Fibroblast of peridontal ligament (primary cell): ENCODE measurements around the gene TNS2.
"Not testable (repeated sequence)": the region's sequence is repeated elsewhere in the genome, so short reads cannot be mapped to it uniquely, and the experiment has no call there.

Source experiments
- DNase-seq: peaks from one replicate; pipeline ENCODE4 v3.0.0-alpha.2; 2010; ENCODE audit errors: extremely low read depth

The TNS2 gene

DNA sequence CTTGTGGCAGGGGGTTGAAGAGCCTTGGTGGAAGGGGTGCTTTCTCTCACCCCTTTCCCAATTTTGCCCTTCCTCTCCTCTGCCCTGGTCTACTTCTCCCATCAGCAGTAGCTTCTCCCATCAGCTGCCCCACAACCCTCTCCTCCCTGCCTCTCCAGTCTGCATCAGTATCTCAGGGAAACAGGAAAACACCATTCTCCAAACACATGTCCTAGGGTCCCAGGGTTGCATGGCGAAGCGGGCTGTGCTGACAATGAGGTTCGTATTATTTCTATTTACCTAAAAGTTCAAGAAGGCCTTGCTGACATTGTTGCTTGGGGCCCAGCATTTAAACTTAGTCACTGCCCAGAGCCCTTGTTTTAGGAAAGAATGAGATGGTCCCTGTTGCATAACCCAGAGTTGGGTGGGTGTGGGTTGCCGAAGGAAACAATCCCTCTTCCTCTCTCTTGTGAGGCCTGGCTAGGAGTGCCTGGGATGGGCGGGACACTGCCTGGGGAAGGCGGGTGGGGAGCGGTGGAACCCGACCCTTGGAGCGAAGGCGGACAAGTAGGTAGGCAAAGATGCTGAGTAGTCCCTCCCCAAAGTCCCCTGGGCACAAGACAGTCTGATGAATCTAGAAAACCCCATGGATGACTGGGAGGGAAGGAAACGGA lies 46.4 kb downstream of the TNS2 start:
- peak; percentile 94 for DNase-seq

DNA sequence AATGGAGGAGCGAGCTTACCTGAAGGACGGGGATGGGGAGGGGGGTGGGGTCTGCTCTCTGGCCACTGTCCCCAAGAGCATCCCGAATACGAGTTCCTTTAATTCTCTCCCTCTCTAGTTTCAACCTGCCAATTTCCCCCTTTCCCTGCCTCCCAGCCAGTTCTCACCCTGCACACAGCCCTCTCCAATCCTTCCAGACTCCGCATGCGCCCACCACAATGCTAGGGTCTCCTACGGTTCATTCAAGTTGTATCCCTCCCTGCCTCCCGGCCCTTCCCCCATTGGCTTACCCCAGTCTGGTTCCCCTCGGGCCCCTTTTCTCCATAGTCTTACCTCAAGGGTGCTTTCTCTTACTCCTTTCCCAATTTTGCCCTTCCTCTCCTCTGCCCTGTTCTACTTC lies 46.9 kb downstream of the TNS2 start:
- no peak for DNase-seq

DNA sequence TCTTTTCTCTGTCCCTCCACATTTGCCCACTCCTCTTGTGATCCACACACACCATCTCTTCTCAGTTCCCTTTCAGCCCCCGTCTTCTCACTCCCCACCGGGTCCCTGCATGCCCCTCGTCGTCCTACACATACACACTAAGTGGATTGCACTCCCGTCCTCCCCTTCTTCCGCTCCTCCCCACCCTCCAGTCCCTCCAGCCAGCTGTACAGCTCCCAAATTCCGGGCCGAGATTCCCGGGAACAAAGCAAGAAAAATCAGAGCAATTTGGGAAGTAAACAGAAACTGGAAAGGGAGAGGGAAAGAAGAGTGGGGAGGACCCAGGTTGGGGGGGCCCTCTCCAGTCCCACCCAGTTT lies 47.3 kb downstream of the TNS2 start:
- DNase-seq, result peak; percentile 54

DNA sequence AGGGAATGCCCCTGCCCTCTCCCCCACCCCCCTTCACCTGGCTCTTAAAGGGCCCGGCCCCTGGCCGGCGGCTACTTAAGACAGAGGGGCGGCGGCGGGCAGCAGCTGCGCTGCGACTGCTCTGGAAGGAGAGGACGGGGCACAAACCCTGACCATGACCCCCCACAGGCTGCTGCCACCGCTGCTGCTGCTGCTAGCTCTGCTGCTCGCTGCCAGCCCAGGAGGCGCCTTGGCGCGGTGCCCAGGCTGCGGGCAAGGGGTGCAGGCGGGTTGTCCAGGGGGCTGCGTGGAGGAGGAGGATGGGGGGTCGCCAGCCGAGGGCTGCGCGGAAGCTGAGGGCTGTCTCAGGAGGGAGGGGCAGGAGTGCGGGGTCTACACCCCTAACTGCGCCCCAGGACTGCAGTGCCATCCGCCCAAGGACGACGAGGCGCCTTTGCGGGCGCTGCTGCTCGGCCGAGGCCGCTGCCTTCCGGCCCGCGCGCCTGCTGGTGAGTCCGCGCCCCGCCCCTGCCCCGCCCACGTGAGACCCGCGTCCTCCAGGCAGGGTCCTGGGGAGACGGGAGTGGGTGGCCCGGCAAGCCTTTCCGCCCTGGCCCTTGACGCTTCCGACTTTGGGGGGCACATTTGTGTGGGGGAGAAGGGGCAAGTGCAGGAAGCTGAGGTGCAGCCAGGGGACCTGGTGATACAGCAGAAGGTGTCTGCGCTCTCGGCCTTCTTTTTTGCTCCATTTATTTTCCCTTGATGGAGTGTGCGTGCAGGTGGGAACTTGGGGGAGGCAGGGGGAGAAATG lies 47.9 kb downstream of the TNS2 start, which contains the start of gene IGFBP6:
TSS of gene IGFBP6 (plus strand) at position 104 of the 790 bp plus-strand sequence. CDS start at position 155, 51 bp downstream.
- DNase-seq, result peak; percentile 29

DNA sequence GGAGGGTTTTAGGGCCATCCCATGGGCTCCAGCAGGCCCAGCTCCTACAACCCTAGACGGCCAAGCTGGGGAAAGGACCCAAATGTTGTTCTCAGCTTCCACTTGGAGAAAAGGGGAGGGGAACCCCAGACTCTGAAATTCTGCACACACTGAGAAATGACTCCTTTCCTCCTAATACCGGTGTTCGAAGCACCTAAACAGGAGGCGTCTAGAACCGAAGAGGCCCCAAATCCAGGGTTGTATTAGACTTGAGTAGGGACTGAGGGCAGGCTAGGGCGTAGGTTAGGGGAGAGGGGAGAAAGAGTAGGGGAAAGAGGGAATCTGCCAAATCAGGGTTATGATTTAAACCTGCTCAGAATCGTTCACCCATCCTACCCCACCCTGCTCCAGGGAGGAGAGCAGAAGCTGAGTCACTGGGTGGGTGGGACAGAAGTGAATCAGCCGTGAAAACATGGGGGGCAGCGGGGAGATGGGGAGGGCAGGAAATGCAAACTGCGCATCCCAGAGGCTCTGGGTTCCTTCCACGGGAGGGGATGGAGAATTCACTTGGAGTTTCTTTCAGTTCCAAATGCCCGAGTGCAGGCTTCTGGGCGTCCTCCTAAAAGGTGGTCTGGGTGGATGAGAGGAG lies 48.6 kb downstream of the TNS2 start:
- peak; percentile 74 for DNase-seq

DNA sequence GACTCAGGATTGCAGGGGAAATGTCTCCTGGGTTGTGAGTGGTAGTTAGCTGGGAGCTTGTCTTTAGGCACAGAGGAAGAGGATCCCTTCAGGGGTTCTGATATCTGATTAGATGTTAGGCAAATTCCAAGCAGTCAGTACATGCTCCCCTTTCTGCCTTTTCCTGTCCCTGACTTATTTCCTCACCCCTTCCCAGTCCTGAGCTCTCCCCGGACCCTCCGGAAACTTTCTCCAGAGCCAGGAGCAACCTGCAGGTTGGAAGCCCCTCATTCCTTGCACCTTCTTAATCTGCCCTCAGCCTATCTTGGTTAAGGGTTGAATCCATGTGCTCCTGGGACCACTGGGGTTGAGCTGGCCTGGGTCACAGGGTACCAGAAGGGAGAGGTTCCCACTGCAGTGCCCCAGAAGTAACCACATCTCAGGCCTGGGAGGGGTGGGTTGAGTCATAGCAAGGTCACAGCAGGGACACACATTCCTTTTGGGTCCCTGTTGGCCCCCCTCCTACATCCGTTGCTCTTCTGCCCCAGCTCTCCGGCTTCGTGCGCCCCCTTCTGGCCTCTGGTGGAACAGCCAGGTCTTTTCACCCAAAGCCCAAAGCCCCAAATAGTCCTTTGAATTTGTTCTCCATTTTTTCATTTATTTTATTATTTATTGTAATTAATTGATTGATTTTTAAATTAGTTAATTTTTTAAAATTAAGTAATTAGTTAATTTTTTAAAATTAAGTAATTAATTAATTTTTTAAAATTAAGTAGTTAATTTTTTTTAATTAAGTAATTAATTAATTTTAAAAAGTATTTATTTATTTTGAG lies 49.4 kb downstream of the TNS2 start:
- DNase-seq, result peak; percentile 97

DNA sequence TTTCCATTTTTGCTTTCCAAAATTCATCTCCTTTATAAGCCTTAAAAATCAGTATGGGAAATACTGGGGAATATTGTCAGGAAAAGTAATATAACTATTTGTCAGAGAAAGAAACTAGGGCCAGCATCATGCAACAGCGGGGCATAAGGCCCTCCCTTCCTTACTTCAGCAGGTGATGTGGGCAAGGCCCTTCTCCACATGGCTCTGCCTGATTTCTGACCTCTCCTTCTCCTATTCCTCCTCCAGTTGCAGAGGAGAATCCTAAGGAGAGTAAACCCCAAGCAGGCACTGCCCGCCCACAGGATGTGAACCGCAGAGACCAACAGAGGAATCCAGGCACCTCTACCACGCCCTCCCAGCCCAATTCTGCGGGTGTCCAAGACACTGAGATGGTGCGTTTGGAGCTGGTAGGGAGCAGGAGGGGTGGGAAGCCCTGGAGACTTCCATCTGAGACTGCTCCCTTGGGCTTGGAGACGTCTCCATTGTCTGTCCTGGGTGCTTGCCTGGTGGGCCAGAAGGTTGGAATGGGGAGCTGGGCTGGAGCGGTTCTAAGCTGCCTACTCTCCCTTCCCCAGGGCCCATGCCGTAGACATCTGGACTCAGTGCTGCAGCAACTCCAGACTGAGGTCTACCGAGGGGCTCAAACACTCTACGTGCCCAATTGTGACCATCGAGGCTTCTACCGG lies 50.7 kb downstream of the TNS2 start:
- DNase-seq, result no peak

DNA sequence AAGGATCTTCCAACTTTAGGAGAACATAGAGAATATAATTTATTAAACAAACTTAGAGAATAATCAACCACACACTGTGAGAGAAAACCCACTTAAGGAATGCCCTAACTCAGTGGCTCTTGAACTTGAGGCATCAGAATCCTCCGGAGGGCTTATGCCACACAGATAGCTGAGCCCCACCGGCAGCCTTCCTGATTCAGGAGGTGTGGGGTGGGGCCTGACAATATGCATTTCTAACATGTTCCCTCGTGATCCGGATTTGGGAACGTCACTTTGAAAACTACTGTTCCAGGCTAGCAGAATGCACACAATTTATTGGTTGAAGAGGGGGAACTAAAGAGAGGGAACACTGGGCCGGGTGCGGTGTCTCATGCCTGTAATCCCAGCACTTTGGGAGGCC lies 51.4 kb downstream of the TNS2 start:
- DNase-seq, result no peak

DNA sequence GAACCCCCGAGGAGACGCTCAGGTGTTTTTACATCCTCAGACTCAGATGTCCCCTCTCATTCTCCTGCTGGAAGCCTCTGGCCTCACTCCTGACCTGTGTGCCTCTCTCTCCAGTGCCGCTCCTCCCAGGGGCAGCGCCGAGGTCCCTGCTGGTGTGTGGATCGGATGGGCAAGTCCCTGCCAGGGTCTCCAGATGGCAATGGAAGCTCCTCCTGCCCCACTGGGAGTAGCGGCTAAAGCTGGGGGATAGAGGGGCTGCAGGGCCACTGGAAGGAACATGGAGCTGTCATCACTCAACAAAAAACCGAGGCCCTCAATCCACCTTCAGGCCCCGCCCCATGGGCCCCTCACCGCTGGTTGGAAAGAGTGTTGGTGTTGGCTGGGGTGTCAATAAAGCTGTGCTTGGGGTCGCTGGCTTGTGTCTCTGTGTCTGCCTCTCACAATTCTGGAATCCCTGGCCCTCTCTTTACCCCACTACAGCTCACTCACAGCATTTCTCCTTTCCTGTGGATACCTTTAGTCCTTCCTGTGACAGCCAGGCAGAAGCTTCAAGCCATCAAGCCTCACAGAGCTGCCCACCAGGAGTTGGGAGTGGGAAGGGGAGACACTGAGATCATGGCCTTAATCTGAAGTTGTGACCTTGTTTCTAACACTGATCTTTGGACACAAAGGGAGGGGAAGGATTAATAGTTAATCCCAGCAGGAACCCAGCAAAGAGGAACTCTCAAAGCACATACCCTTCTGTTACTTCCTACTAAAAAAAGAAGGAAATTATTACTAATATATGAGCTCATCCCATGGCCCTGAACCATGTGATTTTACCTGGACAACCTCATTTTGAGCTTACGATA lies 52.3 kb downstream of the TNS2 start:
- no peak for DNase-seq

DNA sequence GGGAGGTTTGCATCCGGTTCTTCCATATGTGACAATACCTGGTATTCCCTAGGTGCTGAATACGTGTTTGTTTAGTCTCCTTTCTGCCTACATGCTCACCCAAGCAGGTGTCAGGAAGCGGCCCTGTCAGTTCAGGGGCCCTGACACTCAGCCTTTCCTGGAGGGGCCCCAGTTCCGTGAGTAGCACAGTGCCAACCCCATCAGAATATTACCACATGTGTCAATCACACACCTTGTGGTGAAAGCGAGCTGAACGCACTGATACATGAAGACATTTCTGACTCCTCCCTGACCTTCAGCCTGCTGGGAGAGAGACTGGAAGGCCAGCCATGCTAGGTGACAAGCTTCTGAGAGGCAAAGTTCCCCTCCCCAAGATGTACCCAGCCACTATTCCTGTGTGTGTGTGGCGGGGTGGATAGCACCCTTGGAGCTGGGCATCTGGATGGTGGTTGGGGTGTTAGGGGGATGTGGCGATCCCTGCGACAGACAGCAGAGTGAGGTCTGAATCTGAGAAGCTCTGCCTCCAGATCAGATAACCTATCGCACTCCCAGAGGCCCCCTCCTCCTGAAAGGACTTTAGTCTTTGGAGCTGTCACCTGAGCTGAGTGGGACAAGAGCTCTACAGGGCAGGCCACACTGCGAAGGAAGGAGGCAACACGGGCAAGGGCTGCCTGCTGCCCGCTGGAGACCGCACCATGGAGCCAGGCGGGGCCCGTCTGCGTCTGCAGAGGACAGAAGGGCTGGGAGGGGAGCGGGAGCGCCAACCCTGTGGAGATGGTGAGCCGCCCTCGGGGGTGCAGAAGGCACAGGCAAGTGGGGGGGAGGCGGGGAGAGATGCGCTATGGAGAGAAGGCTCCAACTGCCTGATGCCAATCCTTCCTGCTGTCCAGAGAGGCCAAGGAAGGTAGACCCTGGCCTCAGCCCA lies 53.3 kb downstream of the TNS2 start, which contains the start of gene SOAT2:
TSS of gene SOAT2 (plus strand) at position 604 of the 925 bp plus-strand sequence. CDS start at position 696, 92 bp downstream.
- no peak for DNase-seq

DNA sequence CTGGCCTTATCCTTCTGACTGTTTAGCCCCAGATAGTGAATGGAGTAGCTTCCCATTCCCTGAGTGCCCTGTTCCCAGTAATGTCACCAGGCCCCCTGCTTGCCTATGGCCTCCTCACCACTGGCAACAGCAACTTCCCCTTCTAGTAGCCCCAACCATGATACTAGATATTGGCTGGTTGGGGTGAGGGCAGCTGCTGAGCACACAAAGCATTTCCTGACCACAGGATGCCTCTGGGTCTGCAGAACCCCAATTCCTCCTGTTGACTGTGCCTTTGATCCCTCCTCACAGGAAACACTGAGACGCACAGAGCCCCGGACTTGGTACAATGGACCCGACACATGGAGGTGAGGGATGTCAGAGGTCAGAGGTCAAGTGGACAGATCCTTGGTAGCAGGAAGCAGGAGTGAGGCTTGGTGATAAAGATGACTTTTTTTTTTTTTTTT lies 54.0 kb downstream of the TNS2 start:
- DNase-seq, result no peak

DNA sequence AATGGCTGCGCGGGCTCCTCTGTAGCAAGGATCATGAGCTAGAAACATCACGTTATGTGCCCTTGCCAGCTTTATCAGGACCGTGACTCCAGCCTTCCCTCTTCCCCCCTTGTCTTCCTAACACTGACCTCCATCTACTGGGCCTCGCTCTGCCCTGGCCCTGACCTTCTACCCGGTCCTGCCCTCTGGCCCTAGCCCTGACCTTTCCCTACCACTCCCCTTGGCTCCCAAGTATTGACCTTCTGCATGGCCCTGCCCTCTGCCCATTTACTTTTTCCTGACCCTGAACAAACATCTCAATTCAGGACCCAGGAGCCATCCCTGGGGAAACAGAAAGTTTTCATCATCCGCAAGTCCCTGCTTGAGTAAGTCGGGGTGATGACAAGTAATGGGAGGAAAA lies 55.4 kb downstream of the TNS2 start:
- no peak for DNase-seq

DNA sequence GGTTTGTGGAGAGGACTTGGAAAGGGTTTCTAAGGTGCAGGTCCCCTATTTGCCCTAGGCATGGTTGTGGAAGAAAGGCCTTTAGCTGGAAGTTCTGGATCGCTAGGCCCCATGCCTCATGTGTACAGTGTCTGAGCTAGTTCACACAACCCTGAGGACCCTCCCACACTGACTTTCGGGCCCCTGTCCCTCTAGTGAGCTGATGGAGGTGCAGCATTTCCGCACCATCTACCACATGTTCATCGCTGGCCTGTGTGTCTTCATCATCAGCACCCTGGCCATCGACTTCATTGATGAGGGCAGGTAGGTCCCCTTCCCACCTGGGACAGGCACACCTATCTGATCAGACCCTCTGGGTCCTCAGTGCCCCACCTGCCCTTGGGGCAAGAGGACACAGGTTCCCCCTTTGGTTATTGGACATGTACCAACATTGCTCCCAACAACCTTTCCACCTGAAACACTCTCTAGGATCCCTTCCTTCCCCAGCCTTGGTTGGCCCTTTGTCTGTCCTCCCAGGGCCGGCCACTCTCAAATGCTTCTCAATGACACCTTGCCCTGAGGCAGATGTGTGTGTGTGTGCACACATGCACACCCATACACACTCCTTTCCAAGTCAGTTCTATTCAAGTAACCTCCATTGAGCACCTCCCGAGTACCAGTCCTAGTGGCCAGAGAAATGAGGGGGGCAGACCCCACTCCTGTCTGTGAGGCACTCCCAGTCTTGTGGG lies 56.0 kb downstream of the TNS2 start:
- DNase-seq, result no peak

DNA sequence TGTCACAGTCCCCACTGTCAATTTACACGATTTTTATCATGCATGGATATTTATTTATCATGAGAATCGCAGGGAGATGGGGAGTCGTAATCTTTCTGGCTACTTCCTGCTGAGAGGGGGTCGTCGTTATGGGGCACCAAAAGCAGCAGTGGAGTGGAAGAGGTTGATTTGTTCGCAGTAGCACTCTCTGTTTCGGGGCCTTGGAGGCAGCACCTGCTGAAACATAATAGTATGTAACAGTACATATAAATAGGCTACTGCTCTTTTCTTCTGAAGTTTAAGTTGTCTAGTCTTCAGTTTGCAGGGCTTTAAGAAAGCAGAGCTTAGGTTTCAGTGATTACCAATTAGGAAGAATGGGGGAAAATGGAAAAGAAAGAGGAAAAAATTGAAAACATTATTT lies 57.3 kb downstream of the TNS2 start:
- no peak for DNase-seq

DNA sequence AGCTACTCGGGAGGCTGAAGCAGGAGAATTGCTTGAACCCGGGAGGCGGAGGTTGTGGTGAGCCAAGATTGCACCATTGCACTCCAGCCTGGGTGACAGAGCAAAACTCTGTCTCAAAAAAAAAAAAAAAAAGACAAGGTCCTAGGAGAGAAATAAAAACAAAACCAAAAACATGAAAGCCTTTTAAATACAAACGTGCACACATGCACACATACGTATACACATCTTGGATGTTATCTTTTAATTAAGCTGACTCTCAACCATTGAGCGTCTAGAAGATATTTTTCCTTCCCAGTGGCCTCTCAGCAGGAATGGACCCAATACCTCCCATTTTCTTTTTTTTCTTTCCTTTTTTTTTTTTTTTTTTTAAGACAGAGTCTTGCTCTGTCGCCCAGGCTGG lies 62.6 kb downstream of the TNS2 start:
- not testable (repeated sequence) for DNase-seq

DNA sequence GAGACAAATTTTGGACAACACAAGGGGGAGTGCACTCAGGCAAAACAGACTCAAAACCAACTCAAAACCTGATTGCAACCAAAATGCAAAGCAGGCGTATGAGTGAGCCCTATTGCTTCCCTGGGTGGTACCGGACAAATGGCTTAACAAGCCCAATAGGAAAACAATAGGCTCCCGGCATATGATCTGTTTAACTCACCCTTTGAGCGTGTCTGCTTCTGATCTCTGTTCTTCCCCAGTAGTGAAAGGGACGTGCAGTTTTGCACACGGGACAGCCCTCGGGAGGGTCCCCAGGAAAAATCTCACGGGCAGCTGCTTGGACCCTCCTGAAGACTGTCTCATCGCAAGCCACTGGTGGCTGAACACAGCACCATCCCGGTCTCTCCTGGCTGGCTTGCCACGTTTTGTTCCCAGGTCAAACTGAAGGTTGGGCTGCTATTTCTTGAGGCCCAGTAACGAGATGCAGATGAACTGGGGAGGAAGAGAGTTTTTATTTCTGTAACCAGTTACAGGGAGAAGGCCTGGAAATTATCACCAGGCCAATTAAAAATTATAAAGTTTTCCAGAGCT lies 63.4 kb downstream of the TNS2 start:
- DNase-seq, result no peak

DNA sequence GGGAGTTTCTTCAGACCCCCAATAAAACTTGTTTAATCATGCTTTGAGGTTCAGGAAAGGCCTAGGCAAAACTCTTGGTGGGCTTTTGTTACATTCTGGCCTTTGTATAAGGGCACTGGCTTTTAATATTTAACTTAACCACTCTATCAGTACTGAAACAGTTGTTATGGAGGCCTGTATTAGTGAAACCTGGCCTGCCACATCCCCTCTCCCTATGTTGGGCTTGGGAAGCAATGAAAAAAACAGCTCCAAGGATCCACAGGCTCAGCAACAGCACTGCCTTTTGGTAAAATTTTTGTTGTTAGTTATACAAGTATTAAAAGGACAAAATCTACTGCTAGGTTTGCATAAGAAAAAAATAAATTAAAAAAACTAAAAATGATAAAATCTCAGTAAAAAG lies 64.1 kb downstream of the TNS2 start:
- no peak for DNase-seq
